GM19351 (cell line): Measurements from ENCODE around the gene S100A1.

Source experiments
- ATAC-seq: cut with Tn5 transposase; IDR thresholded peaks from one replicate; pipeline ENCODE4 v1.9.1; 2021; ENCODE audit warnings: mild to moderate bottlenecking, moderate library complexity; ENCODE audit not compliant: unreplicated experiment

The S100A1 gene

DNA sequence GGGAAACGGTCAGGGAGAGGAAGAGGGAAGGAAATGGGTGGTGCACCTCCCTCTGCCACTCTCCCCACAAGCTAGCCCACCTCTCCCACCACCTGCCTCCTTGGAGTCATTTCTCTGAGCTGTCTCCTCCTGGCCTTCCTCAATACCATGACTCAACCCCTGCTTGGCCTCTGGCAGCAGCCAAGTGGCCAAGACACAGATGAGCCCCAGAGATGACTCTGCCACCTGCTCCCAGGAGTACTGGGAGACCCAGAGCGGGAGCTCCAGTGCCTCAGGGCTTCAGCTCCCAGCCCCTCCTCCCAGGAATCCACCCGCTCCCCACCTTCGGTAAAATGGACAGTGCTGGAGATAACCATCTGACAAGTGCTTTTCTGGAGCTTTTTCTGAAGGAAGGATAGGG lies 17.9 kb upstream of the S100A1 start:
- ATAC-seq = no peak

DNA sequence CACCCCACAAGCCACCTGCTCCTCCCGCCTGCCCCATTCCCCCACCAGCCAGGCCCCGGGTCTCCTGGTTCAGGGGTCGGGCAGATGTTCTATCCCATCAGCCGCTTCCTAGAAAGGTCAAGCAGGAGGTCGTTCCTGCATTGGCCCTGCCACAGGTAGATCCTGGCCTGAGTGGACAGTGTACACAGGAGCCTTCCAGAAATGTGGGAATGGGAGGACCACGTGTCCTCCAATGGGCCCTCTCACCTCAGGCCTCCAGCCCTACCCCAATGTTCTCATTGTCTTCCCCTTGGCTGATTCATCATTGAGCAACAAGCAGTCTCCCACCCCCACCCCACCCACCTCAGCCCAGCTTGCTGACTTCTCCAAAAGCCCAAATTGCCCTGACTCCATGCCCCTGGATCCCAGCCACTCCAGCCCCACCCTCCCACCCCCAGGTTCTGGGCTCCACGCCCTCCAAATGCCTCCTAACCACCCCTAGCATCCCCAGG lies 17.4 kb upstream of the S100A1 start:
- ATAC-seq = no peak

DNA sequence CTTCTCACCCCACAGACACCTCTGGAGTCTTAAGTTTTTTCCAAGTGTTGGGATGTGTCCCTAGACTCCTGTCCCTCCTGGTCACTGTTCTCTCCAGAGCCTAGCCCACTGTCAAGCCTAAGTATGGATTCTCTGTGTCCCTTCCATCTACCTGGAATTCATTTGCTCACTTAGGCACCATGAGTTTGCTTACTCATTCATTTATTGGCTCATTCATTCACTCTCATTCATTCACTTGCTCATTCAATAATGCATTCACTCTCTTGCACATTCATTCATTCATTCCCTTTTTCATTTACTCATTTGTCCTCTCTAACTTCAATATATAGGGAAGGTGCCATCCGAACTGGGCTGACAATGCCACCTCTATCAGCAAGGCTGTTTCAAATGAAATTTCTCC lies 16.9 kb upstream of the S100A1 start:
- ATAC-seq = no peak

- ATAC-seq = no peak
These were observed 16.0 kb upstream of the S100A1 start for GRCh38 chr1:153612111-153612754.

DNA sequence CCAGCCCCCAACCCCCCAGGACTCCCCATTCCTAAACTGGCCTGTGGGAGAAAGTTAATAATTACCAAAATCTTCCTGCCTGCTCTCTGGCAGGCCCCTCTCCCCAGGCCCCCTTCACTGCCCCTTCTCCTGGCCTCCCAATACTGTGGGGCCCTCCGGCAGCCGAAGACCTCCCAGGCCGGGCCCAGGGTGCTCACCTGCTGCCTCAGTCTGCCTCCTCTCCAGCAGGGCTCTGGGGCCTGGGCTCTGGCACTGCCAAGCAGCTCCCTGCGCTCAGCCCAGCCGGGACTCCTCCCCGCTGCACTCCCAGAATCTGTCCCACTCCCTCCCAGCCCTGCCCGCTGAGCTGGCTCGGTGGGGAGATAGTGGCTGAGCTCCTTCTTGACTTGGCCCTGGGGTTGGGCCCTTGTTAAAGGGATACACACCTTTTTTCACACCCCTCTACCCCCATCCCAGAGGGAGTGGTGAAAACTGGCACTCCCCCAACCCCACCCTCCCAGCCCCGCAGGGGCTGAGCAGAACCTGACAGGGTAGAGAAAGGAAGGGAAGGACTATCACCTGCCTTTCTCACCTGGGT lies 15.4 kb upstream of the S100A1 start, which contains the start of gene S100A16:
Gene S100A16, minus strand, starts transcription at position 383 of the 577 bp plus-strand sequence. CDS start 4,986 bp downstream, outside the sequence.
- no peak for ATAC-seq

DNA sequence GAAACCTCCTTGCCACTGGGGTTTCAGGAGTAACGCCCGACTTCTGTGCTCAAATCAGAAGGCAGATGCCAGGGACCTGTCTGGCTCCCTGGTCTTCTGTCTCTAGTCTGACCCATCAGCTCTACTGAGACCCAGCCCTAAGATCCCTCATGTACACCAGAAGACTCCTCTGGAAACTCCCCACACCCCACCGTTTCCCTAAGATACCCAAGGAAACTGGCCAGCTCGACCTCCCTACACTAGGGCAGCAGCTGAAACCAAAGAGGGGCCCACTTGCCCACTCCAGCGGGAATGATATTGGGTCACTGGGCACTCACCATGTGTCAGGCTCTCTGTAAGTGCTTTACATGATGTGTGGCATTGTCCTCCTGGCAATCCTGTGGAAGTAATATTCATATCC lies 14.8 kb upstream of the S100A1 start:
- ATAC-seq = no peak

DNA sequence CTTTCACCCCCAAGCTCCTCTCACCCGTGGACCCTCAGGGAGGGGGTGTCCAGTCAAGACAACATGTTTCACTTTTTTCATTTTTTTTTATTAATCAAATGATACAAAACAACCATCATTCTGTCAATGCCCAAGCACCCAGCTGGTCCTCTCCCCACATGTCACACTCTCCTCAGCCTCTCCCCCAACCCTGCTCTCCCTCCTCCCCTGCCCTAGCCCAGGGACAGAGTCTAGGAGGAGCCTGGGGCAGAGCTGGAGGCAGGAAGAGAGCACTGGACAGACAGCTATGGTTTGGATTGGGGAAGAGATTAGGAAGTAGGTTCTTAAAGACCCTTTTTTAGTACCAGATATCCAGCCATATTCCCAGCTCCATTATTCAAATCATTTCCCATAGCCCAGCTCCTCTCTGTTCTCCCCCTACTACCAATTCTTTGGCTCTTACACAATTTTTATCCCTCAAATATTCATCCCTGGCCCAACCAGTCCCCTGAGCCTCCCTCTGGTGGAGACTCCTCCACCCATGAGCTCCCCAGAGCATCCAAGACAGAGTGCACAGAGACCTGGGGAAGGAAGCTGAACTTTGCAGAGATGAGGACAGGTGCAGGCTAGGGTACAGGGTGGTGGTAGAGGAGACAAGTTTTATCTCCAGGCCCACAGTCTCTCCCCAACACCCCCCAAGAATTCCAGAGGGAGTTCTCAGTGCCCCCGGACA lies 13.9 kb upstream of the S100A1 start:
- ATAC-seq = no peak

- no peak for ATAC-seq
These were observed 13.3 kb upstream of the S100A1 start for GRCh38 chr1:153614906-153615305.

- no peak for ATAC-seq
These were observed 12.8 kb upstream of the S100A1 start for GRCh38 chr1:153615406-153615805.

DNA sequence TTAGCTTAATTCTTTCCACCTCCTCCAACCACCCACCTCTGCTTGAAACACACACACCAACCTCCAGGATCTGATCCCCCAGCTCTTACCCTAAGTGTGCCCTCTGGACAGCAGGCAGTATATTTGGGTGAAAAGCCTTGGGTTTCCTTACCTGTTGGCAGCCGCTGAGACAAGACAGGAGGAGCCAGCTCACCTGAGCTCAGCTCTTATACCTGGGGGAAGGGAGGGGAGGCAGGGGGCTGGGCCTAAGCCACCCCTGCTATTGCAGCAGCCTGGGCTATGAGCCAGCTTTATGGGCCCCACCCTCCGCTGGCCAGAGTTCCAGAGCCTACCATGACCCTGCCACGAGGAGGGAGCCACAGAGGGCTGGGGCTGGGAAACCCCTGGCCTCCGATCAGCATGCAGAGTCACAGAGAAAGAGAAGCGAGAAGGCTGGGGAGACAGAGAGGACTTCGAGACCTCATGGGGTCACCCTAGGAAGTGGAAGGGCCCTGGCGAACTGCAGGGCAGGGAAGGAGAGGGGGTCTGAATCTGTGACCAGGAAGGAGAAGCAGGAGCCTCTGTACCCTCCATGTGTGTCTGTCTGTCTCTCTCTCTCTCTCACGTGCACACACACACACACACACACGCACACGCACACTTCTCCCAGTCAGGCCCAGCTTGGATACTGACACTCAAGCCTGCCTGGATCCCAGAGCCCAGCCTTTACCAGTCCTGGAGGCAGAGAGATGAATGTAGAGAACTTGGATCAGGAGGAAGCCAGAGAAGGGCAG lies 11.9 kb upstream of the S100A1 start, which contains the start of gene S100A14:
Gene S100A14, minus strand, starts transcription at position 182 of the 773 bp plus-strand sequence. CDS start 467 bp downstream, outside the sequence.
- ATAC-seq = no peak

DNA sequence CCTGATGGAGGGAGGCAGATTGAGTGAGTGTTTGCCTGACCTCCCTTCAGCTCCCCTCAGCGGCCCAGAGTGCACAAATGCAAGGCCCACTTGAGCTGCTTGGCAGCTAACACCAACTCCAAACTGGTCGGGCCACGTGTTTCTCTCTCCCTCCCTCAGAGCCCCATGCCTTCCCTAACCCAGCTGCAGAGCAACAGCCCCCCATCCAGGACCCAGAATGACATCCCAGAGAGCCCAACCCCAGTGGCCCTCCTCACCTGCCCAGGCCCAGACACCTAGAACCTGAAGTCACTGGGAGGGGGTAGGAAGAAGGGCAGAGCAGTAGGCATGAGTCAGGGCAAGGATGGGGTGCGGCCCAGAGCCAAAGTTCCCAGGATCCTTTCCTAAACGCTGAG lies 11.3 kb upstream of the S100A1 start:
- no peak for ATAC-seq

DNA sequence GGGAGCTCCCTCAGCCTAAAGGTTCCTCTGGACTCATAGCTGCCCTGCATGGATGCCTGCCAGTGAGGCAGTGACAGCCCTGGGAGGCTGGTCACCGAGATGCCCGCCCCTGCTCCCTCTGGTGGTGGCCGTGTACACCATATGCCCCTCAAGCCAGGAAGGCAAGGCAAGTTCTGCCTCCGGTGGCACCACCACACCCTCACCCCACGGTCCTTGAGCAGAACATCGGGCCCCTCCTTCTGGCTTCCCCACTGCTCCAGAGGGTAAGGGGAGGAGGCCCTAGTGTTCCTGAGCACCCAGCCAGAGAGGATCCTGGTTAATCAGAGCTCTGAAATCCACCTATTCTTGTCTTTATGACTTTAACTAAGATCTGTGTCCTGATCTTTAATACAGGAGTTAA lies 10.6 kb upstream of the S100A1 start:
- ATAC-seq = peak; percentile 77

DNA sequence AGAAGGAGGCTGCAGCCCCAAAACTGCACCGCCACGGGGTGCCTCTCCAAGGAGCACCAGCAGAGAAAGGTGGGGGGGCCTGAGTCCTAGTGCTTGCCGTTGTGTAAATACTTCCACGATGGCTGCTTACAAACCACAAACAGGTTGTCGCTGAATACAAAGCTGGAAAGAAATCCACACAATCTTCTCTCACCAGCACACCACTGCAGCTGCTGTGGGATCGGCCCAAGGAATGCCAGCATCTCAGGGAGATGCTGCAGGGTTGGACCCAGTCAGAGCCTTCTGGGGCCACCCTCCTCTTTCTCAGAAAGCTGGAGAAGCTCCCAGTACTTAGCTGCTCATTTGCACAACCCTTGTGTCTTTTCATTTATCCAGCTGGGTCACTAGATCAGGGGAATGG lies 9.1 kb upstream of the S100A1 start:
- ATAC-seq = no peak

GRCh38 chr1:153623101-153623500 lies 5.1 kb upstream of the S100A1 start:
- ATAC-seq = no peak

DNA sequence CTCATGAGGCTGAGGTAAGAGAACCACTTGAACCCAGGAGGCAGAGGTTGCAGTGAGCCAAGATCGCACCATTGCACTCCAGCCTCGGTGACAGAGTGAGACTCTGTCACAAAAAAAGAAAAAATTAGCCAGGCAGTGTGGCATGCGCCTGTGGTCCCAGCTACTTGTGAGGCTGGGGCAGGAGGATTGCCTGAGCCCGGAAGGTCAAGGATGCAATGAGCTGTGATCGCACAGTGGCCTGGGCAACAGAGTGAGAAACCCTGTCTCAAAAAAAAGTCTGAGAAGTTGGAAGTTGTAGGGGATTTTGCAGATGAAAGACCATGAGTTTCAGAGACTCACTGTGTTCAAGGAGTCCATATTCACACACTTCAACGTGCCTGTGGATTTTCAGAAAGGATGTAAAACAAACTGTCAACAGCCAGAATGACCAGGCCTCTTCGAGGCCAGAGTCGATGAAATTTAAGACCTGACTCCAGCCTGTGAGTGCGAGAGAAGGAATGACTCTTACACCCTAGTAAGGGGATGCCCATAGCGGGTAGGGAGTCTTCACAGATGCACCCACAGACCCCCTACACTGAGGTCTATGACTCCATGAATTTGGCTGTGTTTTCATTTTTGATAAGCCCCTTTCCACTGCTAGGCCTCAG lies 3.1 kb upstream of the S100A1 start:
- ATAC-seq = no peak

GRCh38 chr1:153626477-153626903 lies 1.7 kb upstream of the S100A1 start:
- ATAC-seq = no peak

DNA sequence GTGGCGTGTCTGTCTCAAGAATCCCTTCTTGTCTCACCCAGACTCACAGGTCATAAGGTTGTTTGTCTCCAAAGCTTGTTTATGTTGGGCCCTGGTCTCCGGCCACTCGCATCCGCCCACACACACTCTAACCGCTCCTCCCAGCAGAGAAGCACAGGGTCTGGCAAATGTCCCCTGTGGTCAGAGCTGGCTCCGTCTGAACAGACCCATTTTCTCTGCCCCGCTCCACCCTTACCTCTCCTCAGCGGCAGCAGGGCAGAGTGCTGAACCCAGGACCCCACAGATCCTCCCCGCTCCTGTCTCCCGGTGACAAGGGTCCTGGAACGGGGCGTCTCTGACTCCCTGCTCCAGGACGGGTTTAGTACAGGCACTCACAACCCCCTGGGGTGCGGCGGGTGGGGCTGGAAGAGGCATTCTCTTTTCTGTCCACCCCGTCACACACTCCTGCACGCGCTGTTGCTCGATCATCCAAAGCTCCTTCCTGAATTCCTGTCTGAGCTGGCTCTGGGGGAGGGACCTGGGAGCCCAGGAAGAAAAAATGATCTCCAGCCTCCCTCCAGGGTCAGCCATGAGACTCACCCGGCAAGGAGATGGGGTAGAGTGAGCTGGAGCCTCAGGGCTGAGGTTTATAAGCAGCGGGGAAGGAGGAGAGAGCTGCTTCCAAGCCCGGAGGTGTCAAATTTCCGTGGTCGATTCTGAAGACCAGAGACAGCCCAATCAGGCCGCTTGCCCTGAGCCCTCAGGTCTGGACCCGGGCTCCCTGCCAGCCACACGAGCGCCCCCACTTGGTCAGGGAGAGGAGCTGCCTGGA lies 1.1 kb upstream of the S100A1 start, which contains the start of gene S100A13:
Gene S100A13, minus strand, starts transcription at position 602 of the 811 bp plus-strand sequence. CDS start 1,033 bp downstream, outside the sequence.
- ATAC-seq = no peak

DNA sequence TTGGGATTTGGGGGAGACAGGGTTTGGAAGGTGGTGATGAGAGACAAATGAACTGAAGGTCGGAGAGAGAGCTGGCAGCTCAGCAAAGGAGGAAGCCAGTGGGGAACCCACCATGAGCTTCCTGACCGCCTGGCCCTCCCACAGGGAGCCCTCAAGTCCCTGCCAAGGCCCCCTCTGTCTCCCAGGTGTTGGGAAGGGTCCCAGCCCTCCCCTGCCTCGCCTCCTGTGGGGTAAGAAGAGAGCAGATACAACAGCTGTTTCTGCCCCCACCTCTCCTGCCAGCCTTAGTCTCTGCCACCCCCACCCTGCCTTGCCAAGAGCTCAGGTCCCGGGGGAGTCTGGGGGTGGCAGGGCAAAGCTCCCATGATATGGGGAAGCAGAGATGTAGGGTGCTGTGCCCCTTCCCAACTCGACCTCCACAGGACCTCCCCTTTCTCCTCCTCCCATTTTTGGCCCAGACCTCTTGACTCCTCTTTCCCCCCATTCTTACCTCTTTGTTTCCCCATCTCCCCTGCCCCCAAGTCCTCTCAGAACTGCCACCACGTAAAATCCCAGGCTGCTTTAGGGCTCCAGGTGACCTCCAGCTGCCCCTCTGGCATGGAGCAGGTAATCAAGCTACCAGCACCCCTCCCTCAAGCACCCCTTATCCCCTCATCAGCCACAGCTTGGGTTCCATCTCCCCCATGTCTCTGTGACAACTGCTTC lies 556 bp downstream of the S100A1 start:
- no peak for ATAC-seq

- no peak for ATAC-seq
These were observed 1.1 kb downstream of the S100A1 start for GRCh38 chr1:153629343-153629665.
